Hindlimb muscle (tissue), 1 donor: Measurements from ENCODE around the gene TTLL11. TPM values are rescaled to one million over a fixed set of nuclear protein-coding genes. Genes with fewer than 3 reads are reported as not detected.

Experiments used
- DNase-seq: peaks from one replicate; pipeline ENCODE4 v3.0.0-alpha.2; 2013
- polyA plus RNA-seq: library from polyadenylated mRNA; unstranded; fragments of 120-200 nt; gene quantifications from one replicate; pipeline ENCODE4 v1.2.1, GENCODE V29; 2013; ENCODE audit not compliant: insufficient read length

TTLL11 gene
- polyA plus RNA-seq, 1 donor: 27.9 TPM

DNA sequence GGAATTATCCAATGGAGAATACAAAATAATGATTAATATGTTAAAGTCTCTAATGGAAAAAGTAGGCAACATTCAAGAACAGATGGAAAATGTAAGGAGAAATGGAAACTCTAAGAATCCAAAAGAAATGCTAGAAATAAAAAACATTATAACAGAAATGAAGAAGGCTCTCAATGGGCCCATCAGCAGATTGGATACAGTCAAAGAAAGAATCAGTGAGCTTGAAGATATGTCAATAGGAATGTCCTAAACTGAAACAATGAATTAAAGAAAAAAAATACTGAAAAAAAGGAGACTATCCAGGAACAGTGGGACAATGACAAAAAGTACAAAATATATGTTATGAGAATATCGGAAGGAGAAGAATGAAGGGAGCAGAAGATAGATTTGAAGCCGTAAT, 248.5 kb downstream of the TTLL11 start:
- DNase-seq: no peak

DNA sequence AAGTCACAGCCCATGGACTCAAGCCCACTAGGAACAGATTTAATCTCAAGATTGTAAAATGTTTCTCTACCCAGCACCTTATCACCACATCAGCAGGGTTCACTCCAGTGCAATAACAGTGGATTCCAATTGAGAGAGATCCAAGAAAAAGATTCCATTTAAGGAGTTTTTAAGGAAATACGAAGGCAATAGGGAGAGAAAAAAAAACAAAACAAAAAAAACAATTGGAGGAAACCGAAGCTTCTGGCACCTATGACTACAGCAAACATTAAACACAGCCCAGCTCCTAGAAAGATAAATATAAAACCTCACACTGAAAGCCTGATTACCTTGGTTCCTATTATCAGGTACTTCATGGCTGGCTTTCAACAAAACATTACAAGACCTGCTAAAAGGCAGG, 249.0 kb downstream of the TTLL11 start:
- DNase-seq: no peak

DNA sequence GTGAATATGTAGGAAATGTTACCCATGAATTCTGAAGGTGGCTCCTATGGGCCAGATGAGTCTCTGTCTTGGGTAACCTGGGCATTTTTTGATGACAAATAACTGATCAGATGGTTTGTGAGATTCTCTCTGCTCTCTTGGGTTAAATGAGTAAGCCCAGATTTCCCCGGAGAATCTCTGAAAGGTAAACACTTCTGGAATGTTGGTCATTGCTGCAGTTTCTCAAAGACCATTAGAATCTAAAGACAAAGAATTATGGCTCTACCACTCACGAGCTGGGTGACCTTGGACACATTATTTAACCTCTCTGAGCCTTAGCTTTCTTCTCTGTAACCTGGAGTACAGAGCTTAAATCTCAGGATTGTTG, 250.5 kb downstream of the TTLL11 start:
- DNase-seq: no peak

DNA sequence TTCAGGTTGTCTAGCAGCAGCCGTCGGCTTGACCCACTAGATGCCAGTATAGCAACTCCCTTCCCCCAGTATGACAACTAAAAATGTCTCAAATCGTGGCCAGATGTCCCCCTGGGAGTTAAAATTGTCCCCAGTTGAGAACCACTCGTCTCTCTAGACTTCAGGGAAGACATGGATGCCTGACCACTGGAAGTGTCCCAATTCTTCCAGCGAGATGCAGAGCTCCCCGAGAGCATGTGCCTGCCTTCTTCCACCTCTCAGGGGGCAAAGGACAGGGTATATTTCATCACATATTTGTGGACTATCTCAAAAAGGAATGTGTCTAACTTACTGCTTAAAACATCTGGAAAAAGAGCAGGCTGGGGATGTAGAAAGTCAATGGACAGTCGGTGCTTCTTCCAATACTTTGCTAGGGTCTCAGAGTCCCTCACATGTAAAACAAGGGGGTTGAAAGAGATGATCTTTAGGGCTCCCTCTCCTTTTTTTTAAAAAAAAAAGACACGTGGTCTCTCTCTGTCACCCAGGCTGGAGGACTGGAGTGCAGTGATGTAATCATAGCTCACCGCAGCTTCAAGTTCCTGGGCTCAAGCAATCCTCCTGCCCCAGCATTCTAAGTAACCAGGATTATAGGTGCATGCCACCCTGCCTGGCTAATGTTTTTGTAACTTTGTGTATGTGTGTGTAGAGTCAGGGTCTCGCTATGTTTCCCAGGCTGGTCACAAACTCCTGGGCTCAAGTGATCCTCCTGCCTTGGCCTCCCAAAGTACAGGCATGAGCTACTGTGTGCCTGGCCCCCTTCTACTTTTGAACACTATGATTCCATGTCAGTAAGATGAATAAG, 251.1 kb downstream of the TTLL11 start:
- DNase-seq: no peak

DNA sequence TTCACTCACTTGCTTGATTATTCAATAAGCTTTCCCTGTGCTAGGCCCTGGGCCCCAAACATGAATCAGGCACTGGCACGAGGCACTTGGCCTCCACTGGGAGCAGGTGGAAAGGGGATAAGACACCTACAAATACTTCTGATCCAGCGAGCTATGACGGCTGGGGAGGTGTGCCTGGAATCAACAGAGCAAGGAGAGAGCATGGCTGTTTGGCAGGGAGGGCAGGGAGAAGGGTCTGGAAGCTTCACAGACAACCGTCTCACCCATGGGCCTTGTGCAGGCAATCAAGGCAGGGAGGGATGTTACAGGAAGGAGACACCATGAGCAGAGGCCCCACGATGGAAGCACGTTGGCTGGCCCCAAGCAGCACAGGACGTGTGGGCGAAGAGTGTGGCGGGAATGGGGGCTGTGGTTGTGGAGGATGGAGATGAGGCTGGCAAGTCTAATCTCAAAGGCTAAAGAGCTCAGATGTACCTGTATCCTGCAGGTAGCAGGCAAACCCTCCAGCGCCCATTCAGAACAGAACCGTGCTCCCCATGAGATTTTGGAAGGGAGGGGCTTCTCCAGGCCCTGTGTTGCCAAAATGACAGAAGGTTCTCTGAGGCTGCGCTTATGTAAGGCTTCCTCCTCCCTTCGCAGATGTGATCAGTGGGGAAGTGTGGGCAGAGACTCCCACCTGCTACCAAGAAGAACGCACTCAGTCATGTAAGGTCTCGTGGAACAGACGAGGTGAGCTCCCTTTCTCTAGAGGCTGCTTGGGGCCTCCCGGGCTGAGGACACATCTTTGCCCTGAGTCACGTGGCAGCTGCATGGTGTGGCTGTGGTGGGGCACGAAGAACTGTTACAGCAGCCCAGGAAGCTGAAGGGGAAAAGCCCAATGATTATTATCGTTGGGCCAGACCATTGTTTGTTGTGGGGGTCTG, 252.0 kb downstream of the TTLL11 start:
- DNase-seq: no peak

DNA sequence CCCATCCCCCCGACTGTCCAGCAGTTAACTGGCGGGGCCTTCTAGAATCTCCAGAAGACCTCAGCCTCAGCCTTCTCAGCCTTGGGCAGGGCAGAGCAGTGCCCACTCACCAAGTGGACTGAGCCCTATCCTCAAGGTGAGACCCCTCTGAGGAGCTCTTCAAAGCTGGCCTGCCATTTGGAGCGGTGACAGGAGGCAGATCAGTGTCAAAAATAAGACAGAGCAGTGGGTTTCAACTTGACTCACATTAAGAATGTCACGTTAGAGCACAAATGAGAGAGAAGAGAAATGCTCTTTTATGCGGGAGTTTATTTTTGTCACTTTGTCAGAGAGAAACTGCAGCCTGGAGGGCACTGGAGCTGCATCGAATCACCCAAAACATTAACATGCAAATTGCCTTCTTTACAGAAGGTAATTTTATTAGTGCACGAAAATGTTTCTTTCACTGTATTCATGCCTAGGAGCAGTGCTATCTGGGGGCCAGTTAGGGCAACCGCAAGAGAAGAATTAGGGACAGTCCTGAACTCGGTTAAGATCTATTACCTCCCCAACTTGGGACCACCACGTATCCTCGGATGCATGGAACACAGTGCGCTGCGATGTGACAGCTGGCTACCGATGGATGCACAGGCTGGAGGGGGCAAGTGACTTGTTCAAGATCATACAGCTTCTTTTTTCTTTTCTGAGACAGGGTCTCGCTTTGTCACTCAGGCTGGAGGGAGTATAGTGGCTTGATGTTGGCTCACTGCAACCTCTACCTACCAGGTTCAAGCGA, 253.2 kb downstream of the TTLL11 start:
- no peak for DNase-seq

DNA sequence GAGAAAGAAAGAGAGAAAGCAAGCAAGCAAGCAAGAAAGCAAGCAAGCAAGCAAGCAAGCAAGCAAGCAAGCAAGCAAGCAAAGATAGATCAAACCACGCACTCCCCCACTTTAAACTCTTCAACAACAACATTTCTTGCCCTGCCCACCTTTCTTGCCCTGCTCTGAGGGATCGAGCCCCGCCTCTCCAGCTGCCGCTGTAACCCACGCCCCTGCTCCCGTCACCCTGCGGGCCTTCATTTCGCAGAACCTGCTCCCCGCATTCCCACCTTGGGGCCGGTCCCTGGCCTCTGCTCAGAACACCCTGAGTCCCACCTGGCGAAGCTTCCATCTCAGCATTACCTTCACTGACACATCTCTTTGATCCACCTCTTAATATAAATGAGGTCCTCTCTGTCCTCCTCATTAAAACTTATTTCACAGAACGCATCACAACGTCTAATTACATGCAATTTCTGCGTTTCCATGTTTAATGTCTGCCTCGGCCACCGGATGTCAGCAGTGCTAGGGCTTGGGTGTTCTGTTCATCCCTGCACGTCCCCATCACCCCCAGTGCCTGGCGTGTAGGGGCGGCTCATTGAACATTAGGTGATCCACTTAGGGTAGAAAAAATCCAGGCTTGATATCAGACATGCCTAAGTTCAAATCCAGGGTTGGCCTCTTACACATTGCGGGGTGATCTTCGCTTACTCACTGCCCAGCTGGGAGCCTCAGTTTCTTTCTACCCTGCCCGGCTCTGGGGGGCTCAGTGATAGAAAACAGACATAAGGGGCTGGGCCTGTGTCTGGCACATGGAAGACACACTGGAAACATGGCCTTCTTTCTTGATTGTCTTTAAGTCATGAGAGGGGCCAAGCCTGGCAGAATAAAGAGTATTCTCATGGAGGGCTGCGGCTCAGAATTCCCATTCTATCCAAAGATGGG, 254.1 kb downstream of the TTLL11 start:
- no peak for DNase-seq

DNA sequence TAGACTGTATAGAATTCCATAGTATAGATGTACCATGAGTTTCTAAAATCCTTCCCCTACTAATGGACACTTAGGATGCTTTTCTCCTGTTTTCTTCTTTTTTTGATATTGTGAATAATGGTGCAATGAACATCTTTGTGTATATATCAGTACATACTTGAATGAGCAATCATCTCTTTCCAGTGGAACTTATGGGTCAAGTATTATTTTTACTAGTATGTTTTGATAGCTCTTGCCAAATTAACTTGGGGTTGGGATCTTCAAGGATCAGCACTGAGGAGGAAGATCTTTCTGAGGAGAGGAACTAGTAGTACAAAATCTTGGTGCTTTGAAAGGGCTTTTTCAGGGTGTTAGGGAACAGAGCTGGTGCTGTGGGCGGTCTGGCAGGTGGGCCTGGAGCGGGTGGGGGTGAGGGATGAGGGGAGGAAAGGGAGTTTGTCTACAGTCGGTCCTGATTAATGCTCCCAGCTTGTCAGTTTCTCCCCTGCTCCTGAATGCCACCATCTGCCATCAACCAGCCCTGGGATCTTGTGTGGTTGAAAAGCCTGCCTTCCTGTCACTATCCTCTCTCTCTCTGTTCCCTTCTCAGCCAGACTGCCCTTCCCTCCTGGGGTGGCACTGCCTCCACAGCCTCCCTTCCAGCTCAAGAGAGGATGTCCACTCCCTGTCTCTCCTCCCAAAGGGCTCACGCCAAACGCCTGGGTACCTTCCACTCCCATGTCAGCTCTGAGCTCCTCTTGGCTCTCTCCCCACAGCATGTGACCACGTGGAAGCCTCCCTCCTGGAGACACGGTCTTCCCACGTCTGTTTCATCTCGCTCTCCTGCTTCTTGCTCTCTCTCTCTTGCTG, 255.8 kb downstream of the TTLL11 start:
- no peak for DNase-seq

DNA sequence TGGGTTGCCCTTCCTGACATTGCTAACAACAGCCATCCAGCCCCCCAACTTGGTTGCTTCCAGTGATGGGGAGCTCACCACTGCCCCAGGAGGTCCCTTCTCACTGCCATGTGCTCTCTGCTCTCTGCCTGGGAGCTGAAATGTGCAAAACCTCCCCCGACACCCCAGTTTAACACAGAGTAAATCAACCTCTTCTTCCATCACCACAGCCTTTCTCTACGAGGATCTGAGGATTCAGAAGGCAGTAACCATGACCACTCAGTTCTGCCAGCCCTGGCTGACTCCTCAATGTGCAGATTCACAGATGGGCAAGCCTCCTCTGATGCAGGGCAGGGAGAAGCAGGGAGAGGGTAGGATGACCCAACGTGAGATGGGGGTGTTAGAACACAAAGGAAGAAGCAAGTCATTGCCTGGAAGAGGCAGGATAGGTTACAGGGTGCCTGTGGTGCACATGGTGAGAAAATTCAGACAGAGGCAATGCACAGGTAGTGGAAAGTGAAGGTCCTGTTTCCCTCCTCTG, 256.7 kb downstream of the TTLL11 start:
- DNase-seq: no peak

DNA sequence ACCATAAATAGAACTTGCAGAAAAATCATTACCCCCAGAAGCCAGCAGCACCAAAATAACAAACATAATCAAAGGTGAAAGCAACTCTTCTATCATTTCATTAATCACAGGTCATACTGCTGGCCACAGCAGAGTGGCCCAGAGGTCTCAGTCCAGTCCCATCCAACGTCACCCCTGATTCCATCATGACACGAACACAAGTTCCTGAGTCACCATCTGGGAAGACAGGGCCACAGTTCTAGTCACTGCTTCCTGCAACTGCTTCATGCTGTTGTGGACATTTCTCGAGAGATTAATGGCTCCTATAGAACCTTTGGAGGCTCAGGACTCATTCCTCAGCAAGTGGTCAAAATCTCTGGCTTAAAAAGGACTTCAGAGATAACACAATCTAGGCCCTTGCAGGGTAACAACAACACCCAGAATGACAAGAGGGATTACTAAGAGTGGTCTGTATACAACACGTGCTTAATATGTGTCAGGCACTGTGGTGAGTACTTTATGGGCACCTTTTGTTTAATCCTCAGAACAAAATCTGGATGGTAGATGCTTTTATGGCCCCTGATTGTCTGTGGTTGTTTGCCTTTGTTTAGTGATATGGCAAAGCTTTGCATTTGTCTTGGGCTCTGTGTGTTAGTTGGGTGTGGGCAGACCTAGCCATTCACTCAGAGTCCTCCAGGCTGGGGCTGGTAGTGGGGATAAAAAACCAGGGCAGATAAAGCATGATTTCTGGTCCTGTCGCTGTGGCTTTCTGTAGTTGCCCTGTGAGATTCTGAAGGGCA, 257.3 kb downstream of the TTLL11 start:
- no peak for DNase-seq

DNA sequence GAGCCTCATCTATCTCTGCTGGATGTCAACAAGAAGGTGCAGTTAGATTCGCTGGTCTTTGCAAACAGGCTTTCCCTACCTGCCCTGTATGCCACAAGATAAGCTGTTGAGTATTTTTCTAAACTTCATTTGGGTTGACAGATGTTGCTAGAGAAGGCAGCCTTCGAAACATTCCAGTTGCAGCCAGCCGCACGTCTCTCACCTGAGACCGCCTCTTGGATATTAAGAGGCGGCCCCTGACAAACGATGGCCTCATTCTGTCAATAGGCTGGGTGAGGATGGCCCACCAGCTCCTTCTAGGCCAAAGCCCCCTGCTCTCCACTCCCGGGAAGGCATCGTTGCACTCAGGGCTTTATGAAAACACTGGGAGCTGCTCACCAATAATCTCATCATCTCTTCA, 260.0 kb downstream of the TTLL11 start:
- DNase-seq: no peak

DNA sequence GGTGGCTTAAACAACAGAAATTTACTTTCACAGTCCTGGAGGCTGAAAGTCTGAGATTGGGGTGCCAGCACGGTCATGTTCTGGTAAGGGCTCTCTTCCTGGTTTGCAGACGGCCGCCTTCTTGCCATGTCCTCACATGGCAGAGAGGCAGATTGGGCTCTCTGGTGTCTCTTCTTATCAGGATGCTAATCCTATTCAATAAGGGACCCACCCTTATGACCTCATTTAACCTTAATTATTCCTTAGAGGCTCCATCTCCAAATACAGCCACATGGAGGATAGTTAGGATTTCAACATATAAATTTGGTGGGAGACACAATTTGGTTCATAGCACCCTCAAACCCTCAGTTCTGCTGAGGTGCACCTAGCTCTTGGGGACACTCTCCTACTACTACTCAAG, 261.2 kb downstream of the TTLL11 start:
- DNase-seq: no peak

DNA sequence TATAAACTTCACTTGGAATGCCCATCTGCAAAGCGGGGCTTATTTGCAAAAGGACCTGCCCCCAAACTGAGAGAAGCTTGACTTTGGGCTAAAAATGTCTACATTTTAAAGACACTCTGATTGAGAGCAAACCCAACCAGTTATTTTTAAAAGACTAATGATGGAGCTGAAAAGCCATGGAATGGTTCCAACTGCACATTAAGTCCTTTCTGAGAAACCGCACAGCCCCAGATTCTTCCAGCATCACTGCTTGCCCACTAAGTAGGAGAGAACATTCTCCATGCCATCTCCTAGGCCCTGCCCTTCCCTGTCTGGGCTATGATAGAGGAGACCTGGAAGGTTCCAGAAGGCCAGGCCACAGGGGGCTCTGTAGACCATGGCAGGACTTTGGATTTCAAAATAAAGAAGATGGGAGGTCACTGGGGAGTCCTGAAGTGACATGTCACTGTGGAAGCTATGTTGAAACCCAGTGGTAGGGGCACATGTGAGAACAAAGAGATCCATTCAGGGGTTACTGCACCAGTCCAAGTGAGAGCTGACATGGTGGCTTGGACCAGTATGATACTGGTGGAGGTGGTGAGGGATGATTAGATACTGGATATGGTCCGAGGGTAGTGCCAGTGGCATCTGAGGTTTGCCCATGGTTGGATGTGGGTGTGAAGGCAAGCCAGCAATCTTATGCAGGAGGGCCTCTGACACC, 262.5 kb downstream of the TTLL11 start:
- DNase-seq: no peak

DNA sequence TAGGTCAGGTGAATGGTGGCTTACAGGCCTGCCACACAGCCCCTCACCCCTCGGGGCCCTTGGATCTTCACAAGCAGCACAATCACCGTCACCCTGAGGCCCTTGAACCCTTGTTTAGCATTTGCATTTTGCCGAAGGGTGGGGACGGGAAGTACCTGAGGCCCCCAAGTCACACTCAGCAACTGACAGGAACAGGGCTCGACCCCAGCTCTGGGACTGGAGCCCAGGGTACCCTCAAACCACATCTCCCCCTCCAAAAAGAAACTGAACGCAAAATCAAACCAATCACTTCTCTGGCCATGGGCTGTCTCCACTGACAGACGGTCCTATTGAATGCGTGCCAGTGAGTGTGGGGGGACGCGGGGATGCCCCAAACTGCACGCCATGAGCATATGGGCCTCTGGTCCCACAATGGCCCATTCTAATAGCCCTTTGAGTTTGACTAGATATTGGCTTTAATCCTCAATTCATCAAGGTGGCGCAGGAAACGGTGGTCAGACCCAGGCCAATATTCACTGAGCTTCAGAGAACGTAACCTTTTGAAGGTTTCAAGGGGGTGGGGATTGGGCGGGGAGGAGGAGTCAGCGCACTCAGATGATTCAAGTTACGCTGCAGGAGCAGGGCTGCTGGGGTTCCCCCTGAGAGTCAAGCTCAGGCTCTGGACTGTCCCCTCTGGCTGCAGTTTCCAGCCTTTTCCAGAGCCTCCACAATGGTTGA, 265.7 kb downstream of the TTLL11 start:
- no peak for DNase-seq

DNA sequence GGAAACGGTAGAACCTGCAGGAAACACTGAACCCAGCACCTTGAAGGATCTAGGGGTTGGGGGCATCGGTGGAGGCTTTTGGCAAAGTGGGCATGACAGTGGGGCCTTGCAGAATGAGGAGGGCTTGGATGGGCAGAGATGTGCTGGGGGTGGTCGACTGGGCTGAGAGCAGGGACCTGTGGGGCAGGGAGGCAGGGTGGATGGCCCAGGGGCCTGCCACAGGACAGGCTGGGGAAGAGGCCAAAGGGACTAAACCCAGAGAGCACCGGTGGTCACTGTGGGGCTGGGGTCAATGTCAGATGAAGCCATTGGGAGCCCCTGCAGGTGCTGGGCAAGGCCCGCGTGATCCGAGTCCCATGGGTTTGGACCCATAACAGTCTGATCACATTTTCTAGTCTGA, 266.4 kb downstream of the TTLL11 start:
- DNase-seq: no peak

DNA sequence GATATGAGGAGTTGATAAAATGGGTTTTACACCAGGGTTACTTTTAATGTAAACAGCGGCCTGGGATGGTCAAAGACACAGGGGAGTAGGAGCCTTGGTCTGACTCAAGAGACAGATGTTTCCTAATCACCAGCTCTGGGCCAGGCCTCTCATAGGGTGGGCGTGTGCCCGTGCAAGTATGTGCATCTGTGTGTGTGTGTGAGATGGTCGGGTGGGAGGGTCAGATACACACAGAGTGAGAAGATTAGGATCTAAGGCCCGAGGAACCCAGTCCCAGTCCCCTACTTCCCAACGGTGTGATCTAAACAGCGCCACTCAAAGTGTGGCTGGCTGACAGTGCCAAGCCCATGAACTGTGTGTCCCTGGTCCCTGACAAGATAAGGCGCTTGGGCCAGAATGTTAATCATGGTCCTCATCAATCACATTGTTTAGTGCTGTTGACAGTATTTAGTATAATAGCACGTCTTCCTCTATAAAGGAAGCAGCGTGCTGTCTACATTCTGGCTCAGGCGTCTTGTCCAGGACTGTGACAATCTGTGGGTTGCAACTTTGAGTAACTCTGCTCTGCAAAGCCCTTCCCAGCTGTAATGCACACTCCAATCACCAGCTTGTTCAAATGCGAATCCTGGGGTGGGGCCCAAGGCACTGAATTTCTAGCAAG, 267.9 kb downstream of the TTLL11 start:
- no peak for DNase-seq

DNA sequence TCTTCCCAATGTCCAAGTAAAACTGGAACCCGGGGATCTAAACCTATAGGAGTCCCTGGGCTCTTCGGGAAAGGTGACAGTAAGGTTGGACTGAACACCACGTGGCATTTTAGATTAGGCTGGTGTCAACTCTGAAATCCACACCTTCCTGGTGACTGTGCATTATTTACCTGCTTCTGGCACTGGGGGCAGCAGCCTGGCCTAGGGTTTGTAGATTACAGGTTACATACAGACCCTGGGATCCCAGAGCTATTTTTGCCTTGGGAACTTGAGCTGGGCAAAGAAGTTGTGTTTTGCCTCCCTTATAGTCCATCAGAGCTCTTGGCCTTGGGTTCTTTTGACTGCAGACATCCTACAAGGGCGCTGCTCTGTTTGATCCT, 268.5 kb downstream of the TTLL11 start:
- no peak for DNase-seq
